GM20000 (cell line): ENCODE data around the gene GALNS.

ENCODE experiments used
- DNase-seq: peaks from one replicate; pipeline ENCODE4 v3.0.0; 2012; ENCODE audit warnings: low spot score
- TF ChIP-seq, protein P1 (sequence below): IDR thresholded peaks from 2 replicates; pipeline ENCODE4 v1.5.1; 2012; ENCODE audit warnings: mild to moderate bottlenecking, control low read depth; ENCODE audit errors: extremely low read depth, missing control alignments

The GALNS gene

DNA sequence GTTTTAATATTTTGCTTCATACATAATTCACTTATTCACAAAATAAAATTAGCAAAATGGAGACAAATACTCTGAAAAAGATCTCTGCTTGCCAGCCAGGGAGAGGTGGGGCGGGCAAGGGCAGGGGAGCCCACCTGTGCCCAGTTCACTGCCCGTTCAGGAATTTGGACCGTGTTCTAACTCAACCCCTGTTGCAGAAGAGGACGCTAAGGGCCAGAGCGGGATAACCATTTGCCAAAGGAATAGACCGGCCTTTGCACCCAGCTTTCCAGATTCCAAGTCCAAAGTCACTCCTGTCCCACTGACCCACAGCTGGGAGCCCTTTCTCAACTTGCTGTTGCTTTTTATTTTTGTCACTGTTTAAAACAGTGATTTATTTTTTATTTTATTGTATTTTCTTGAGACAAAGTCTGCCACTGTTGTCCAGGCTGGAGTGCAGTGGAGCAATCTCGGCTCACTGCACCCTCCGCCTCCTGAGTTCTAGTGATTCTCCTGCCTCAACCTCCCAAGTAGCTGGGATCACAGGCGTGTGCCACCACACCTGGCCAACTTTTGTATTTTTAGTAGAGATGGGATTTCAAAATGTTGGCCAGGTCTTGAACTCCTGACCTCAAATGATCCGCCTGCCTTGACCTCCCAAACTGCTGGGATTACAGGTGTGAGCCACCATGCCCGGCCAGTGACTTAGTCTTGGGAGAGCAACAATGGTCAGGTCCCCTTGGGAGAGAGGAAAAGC lies 69.0 kb downstream of the GALNS start:
- TF ChIP-seq, protein P1, sequence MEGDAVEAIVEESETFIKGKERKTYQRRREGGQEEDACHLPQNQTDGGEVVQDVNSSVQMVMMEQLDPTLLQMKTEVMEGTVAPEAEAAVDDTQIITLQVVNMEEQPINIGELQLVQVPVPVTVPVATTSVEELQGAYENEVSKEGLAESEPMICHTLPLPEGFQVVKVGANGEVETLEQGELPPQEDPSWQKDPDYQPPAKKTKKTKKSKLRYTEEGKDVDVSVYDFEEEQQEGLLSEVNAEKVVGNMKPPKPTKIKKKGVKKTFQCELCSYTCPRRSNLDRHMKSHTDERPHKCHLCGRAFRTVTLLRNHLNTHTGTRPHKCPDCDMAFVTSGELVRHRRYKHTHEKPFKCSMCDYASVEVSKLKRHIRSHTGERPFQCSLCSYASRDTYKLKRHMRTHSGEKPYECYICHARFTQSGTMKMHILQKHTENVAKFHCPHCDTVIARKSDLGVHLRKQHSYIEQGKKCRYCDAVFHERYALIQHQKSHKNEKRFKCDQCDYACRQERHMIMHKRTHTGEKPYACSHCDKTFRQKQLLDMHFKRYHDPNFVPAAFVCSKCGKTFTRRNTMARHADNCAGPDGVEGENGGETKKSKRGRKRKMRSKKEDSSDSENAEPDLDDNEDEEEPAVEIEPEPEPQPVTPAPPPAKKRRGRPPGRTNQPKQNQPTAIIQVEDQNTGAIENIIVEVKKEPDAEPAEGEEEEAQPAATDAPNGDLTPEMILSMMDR, result no peak

DNA sequence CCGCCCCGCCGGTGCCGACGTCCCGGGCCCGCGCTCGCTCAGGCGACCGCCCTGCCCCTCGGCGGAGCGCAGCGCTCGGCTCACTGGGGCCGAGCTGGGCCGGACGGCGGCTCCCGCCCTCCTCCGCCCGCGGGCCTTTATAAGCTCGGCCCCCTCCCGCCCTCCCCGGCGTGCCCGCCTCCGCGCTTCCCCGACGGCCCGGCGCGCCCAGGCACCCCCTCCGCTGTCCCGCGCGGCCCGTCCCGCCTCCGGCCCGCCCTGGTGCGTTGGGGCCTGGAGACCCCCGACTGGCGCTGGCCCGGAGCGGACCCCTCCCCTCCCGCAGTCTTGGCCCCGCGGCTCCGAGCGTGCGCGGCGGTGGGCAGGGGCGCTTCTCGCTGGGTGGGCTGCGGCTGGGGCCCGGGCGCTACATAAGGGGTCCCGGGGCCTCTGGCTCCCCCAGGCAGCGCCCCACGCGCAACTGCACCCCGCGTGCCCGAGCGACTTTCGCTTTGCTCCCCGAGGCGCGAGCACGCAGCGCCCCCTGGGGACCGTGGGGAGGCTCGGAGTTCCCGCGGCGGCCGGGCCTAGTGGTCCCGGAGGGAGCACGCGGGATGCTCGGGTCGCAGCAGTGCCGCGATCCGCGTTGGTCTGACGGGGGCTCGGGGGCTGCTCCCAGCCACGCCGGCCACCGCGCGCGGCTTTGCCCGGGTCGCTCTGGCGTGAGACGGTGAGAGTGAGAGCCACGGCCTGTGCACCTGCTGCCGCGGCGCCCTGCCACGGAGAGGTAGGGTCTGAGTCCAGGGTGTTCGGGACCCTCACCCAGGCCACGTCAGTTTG lies 71.4 kb downstream of the GALNS start, which contains the start of gene PIEZO1:
TSS of gene PIEZO1 (minus strand) at position 115 of the 819 bp plus-strand sequence. CDS start 256 bp downstream, outside the sequence.
- TF ChIP-seq, protein P1, result peak; percentile 94
- DNase-seq, result peak; percentile 95

More for the DNA sequence above, 69.0 kb downstream of the GALNS start:
- DNase-seq, result no peak

DNA sequence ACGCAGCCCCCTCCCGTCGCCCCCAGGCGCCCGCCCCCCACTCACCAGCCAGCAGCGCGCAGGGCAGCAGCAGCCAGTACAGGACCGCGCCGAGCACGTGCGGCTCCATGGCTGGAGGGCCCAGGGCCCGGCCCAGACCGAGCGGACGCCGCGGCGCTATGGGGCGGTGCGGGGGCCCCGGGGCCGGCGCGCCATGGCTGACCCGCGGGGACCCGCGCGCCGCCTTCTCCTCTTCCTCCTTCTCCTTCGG lies 72.0 kb downstream of the GALNS start:
- no peak for DNase-seq
- TF ChIP-seq, protein P1, result no peak

DNA sequence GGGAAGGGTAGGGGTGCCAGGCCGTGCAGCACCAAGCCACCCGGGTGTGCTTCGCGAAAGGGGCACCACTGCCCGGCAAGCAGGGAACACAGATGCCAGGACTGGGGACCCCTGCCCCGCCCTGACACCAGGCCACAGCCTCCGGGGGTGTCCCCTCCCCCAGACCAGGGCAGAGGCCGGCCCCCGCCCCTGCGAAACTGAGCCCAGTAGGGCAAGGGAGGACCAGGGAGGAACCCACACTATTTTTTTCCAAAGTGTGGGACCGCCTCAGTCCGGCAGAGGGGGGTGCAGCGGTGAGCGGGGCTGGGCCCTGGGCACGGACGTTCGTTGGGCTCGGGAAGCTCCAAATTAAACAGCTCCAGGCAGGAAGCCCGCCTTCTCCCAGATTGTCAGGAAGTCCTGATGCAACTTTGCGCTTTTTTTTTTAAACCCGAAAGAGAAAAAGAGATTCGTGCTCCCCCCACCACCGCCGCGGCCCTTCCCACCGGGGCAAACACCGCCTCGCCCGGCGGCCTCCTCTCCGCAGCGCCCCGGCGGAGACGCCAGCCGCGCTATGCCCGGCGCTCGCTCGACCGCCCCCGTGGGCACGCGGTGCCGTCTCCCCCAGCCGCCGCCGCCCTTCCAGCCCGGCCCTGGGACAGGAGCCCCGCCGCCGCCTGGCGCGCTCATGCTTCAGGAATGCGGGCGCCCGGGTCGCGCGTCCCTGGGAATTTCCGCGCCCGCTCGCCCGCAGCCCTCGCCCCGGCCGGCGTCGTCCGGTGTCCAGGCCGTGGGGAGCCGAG lies 72.5 kb downstream of the GALNS start:
- peak; percentile 72 for DNase-seq
- TF ChIP-seq, protein P1, result peak; percentile 46

GRCh38 chr16:88783391-88784073 lies 73.2 kb downstream of the GALNS start:
- no peak for DNase-seq
- TF ChIP-seq, protein P1, result no peak

DNA sequence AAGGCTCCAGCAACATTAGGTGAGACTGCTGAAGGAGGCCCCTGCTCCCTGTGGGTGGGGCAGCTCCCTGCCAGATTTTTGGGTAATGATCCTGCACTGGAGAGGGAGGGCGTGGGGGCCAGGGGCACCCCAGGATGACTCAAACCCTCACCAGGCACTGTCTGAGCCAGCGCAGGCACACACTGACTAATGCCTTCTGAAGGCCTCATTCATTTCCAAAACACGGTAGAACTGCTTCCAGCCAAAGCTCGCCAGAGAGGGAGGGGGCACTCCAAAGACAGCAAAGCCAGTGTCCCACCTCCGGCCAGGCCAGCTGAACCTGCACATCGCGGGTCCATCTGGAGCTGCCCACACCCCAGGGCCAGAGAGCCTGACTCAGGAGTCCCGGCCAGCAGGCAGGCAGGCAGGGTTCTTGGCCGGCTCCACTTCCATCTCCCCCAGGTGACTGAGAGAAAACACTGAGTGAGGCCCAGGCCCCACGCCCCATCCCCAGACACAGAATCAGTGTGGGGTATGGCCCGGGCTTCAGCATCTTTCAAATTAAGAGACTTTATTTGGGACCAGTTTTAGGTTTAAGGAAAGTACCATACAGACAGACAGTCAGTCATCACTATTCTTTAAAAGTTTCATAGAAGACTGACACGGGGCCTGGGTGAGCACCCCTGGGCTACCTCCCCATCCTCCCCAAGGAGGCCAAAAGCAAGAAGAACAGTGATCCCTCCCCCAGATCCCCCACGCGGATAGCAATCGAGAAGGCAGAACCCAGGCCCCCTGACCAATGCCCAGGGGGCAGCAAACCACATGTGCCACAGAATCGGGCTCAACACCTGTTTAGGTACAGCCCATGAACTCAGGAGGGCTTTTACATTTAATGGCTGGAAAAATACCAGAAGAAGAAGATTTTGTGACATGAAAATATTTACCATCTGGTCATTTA lies 74.0 kb downstream of the GALNS start:
- DNase-seq, result no peak

More for the DNA sequence above, 74.0 kb downstream of the GALNS start:
- TF ChIP-seq, protein P1, result no peak
